Activated T-helper 17 cell treated with anti-CD3 and anti-CD28 coated beads, Interleukin-2, amount 50 U/mL, for 72 hours (primary cell): ENCODE results near the gene CTBP1. TPM values are rescaled to one million over a fixed set of nuclear protein-coding genes. Genes with fewer than 3 reads are reported as not detected.

ENCODE experiments used
- ATAC-seq: fragments of 150-1000 bp; cut with Tn5 transposase; replicated peaks from 2 replicates; pipeline ENCODE4 v1.10.0; 2021; ENCODE audit warnings: mild to moderate bottlenecking, moderate library complexity
- H3K27ac Mint-ChIP-seq: one replicate; pipeline ENCODE4 v1.8.0; 2022; ENCODE audit warnings: mixed read lengths
- H3K27me3 Mint-ChIP-seq: one replicate; pipeline ENCODE4 v1.8.0; 2022; ENCODE audit warnings: mixed read lengths
- H3K36me3 Mint-ChIP-seq: one replicate; pipeline ENCODE4 v1.8.0; 2022; ENCODE audit warnings: low read depth, mild to moderate bottlenecking, mixed read lengths
- H3K4me1 Mint-ChIP-seq: one replicate; pipeline ENCODE4 v1.8.0; 2022; ENCODE audit warnings: mixed read lengths
- H3K4me3 Mint-ChIP-seq: one replicate; pipeline ENCODE4 v1.8.0; 2022; ENCODE audit warnings: mild to moderate bottlenecking, mixed read lengths
- H3K9me3 Mint-ChIP-seq: one replicate; pipeline ENCODE4 v1.8.0; 2022; ENCODE audit warnings: mixed read lengths
- total RNA-seq, 2 donors: library from RNA; stranded (reverse); gene quantifications; one replicate each; pipeline ENCODE4 v1.2.3, GENCODE V29; 2022

The CTBP1 gene
- total RNA-seq, 2 donors from 2014 or later = 117 to 173 TPM

- Mint-ChIP-seq H3K4me1 (no peaks in the 10 kb centered on the region), H3K4me3 (no peak overlapping the region), H3K36me3 (peaks cover 70% of the 10 kb centered on the region), H3K27me3 (no peaks in the 10 kb centered on the region), H3K27ac (no peak overlapping the region), H3K9me3 (no peaks in the 10 kb centered on the region)
- ATAC-seq = no peak
Observed at GRCh38 chr4:1232661-1233621, 16.0 kb downstream of the CTBP1 start.

- peaks cover 79% of the 10 kb centered on the region for H3K36me3 Mint-ChIP-seq
Observed at GRCh38 chr4:1231637-1232360, 17.1 kb downstream of the CTBP1 start.

GRCh38 chr4:1230971-1231636, 17.8 kb downstream of the CTBP1 start:
- Mint-ChIP-seq H3K27ac (no peak overlapping the region), H3K4me3 (no peak overlapping the region), H3K36me3 (peaks cover 84% of the 10 kb centered on the region), H3K27me3 (no peaks in the 10 kb centered on the region), H3K4me1 (peaks cover 6% of the 10 kb centered on the region), H3K9me3 (no peaks in the 10 kb centered on the region)
- no peak for ATAC-seq

More at GRCh38 chr4:1231637-1232360, 17.1 kb downstream of the CTBP1 start:
- no peaks in the 10 kb centered on the region for H3K9me3 Mint-ChIP-seq
- H3K4me3 Mint-ChIP-seq = no peak overlapping the region
- no peaks in the 10 kb centered on the region for H3K27me3 Mint-ChIP-seq
- no peak overlapping the region for H3K27ac Mint-ChIP-seq
- peaks cover 6% of the 10 kb centered on the region for H3K4me1 Mint-ChIP-seq
- ATAC-seq = no peak

GRCh38 chr4:1230316-1230715, 18.6 kb downstream of the CTBP1 start:
- Mint-ChIP-seq H3K27me3 (no peaks in the 10 kb centered on the region), H3K36me3 (peaks cover 80% of the 10 kb centered on the region), H3K9me3 (no peaks in the 10 kb centered on the region), H3K4me1 (peaks cover 6% of the 10 kb centered on the region), H3K4me3 (no peak overlapping the region), H3K27ac (no peak overlapping the region)
- ATAC-seq = no peak

- no peak overlapping the region for H3K27ac Mint-ChIP-seq
- H3K27me3 Mint-ChIP-seq = no peaks in the 10 kb centered on the region
- H3K36me3 Mint-ChIP-seq = peaks cover 76% of the 10 kb centered on the region
- H3K9me3 Mint-ChIP-seq = no peaks in the 10 kb centered on the region
- no peak for ATAC-seq
- no peak overlapping the region for H3K4me3 Mint-ChIP-seq
- peaks cover 11% of the 10 kb centered on the region for H3K4me1 Mint-ChIP-seq
Observed at GRCh38 chr4:1229117-1229849, 19.6 kb downstream of the CTBP1 start.

GRCh38 chr4:1227816-1228215, 21.1 kb downstream of the CTBP1 start:
- peaks cover 66% of the 10 kb centered on the region for H3K36me3 Mint-ChIP-seq
- no peak for ATAC-seq
- H3K27me3 Mint-ChIP-seq = no peaks in the 10 kb centered on the region
- H3K4me3 Mint-ChIP-seq = no peak overlapping the region
- H3K9me3 Mint-ChIP-seq = no peaks in the 10 kb centered on the region
- H3K4me1 Mint-ChIP-seq = peaks cover 11% of the 10 kb centered on the region
- no peak overlapping the region for H3K27ac Mint-ChIP-seq

GRCh38 chr4:1226598-1226997, 22.3 kb downstream of the CTBP1 start:
- Mint-ChIP-seq H3K27me3 (no peaks in the 10 kb centered on the region), H3K27ac (no peak overlapping the region), H3K9me3 (no peaks in the 10 kb centered on the region), H3K4me1 (peaks cover 11% of the 10 kb centered on the region), H3K4me3 (no peak overlapping the region), H3K36me3 (peaks cover 58% of the 10 kb centered on the region)
- no peak for ATAC-seq

GRCh38 chr4:1226144-1226481, 22.8 kb downstream of the CTBP1 start:
- no peak for ATAC-seq
- H3K4me1 Mint-ChIP-seq = peaks cover 11% of the 10 kb centered on the region

GRCh38 chr4:1225272-1226143, 23.4 kb downstream of the CTBP1 start:
- ATAC-seq = no peak
- Mint-ChIP-seq H3K9me3 (no peaks in the 10 kb centered on the region), H3K4me1 (peaks cover 11% of the 10 kb centered on the region), H3K4me3 (no peak overlapping the region), H3K27ac (no peak overlapping the region), H3K27me3 (no peaks in the 10 kb centered on the region), H3K36me3 (peaks cover 58% of the 10 kb centered on the region)

More at GRCh38 chr4:1226144-1226481, 22.8 kb downstream of the CTBP1 start:
- H3K4me3 Mint-ChIP-seq = no peak overlapping the region
- H3K27ac Mint-ChIP-seq = no peak overlapping the region
- H3K9me3 Mint-ChIP-seq = no peaks in the 10 kb centered on the region
- H3K36me3 Mint-ChIP-seq = peaks cover 58% of the 10 kb centered on the region
- no peaks in the 10 kb centered on the region for H3K27me3 Mint-ChIP-seq

- Mint-ChIP-seq H3K27me3 (no peaks in the 10 kb centered on the region), H3K27ac (no peak overlapping the region), H3K4me1 (peaks cover 16% of the 10 kb centered on the region), H3K36me3 (peaks cover 58% of the 10 kb centered on the region), H3K9me3 (no peaks in the 10 kb centered on the region), H3K4me3 (no peak overlapping the region)
- ATAC-seq = no peak
Observed at GRCh38 chr4:1223841-1224809, 24.8 kb downstream of the CTBP1 start.

- H3K36me3 Mint-ChIP-seq = peaks cover 68% of the 10 kb centered on the region
- no peaks in the 10 kb centered on the region for H3K9me3 Mint-ChIP-seq
- no peaks in the 10 kb centered on the region for H3K27me3 Mint-ChIP-seq
- H3K4me1 Mint-ChIP-seq = peaks cover 23% of the 10 kb centered on the region
- ATAC-seq = no peak
- no peak overlapping the region for H3K4me3 Mint-ChIP-seq
- no peak overlapping the region for H3K27ac Mint-ChIP-seq
Observed at GRCh38 chr4:1222938-1223690, 25.8 kb downstream of the CTBP1 start.
